HepG2 (cell line): Measurements from ENCODE around the gene LHX1. TPM values are rescaled to one million over a fixed set of nuclear protein-coding genes. Genes with fewer than 3 reads are reported as not detected.

Source experiments
- IRX3 ChIP-seq: sonication (generic); formaldehyde crosslinking; IDR thresholded peaks from 2 replicates; pipeline ENCODE4 v1.8.1; 2023; ENCODE audit warnings: mild to moderate bottlenecking, low read depth, missing genetic modification reagents, borderline replicate concordance
- POLR2A ChIP-seq, 2 experiments: IDR thresholded peaks; 2 replicates each; pipeline ENCODE4 v1.6.1; 2011; ENCODE audit warnings: low read depth in 2 of 2, low read length in 2 of 2, mild to moderate bottlenecking in 1 of 2, moderate library complexity in 1 of 2; ENCODE audit not compliant: insufficient read depth in 1 of 2
- ZBTB40 ChIP-seq, 2 experiments: fragments of 450-650 bp in 1 of 2; sonication (generic) in 1 of 2; formaldehyde crosslinking in 1 of 2; IDR thresholded peaks; 2 replicates each; pipeline versions ENCODE4 v1.6.1 to v1.8.0; 2016 to 2022; ENCODE audit warnings: antibody characterized with exemption in 1 of 2, mild to moderate bottlenecking in 1 of 2, missing genetic modification reagents in 1 of 2
- ZNF644 ChIP-seq: IDR thresholded peaks from 2 replicates; pipeline ENCODE4 v1.6.1; 2016; ENCODE audit warnings: low read depth
- polyA plus RNA-seq, 8 experiments: library from polyadenylated mRNA; depleted of rRNA in 3 of 8; stranded (reverse) in 7 of 8; unstranded in 1 of 8; fragments of >200 nt; fragmentation: Illumina TruSeq in 4 of 8; extraction: Trizol in 4 of 8; gene quantifications; 2 replicates each; pipeline versions ENCODE4 v1.2.1 to v1.2.3, GENCODE V29; 2011 to 2016; ENCODE audit warnings: low read depth in 4 of 8, missing spikeins in 1 of 8, mixed read lengths in 1 of 8; ENCODE audit not compliant: insufficient read depth in 1 of 8
- total RNA-seq, 5 experiments: library from RNA; depleted of rRNA; stranded (reverse); fragments of >200 nt; fragmentation: Illumina TruSeq; extraction: Trizol; gene quantifications; 2 replicates each; pipeline ENCODE4 v1.2.3, GENCODE V29; 2016; ENCODE audit warnings: low read depth in 1 of 5

LHX1 gene
- total and polyA plus RNA-seq, 2 of the 13 experiments (the other 11 are each of a cell fraction or from before 2014, with no cell fraction given), result not detected

GRCh38 chr17:36929851-36930582, 7.3 kb upstream of the LHX1 start (continued):
- no peak for TF ChIP-seq ZBTB40 (IDR thresholded peaks at IDR 0.05)
- no peak for TF ChIP-seq ZBTB40 (CRISPR knock-in tag; IDR thresholded peaks at IDR 0.05)
- no peak for TF ChIP-seq IRX3
- no peak for TF ChIP-seq POLR2A (IDR thresholded peaks at IDR 0.05; ENCODE audit: insufficient read depth in 1 of 2, low read depth in 2 of 2, low read length in 2 of 2)
- TF ChIP-seq ZNF644 (CRISPR knock-in tag), result no peak
